GM15510 (cell line): ENCODE data around the gene RBM12.

Source experiments
- POLR2A ChIP-seq: IDR thresholded peaks from 3 replicates; pipeline ENCODE4 v1.6.1; 2011; ENCODE audit warnings: borderline replicate concordance; ENCODE audit not compliant: insufficient read length; ENCODE audit errors: extremely low read depth

RBM12 gene

GRCh38 chr20:35600993-35601973 is 63.4 kb downstream of the RBM12 start:
- TF ChIP-seq POLR2A, result no peak

- TF ChIP-seq POLR2A, result no peak
These were observed 64.3 kb downstream of the RBM12 start for GRCh38 chr20:35600176-35600992.

GRCh38 chr20:35599776-35600120 is 65.0 kb downstream of the RBM12 start:
- TF ChIP-seq POLR2A, result no peak
